Kidney (tissue), 14 donors: ENCODE results near the gene WDR45B. TPM values are rescaled to one million over a fixed set of nuclear protein-coding genes. Genes with fewer than 3 reads are reported as not detected.
A peak's percentile ranks its signal among the peaks of the same experiment; 100 is the strongest.

Experiments
- DNase-seq, 5 donors: peaks; one replicate each; pipeline ENCODE4 v3.0.0-alpha.2; 2013 to 2020
- FAIRE-seq: peaks from 2 replicates; lab custom pipeline; 2012; peaks lifted over from hg19 to GRCh38; lab: Jason Lieb, UNC
- H3K27ac ChIP-seq, 2 donors: one replicate each; pipeline ENCODE4 v1.7.0; 2013; ENCODE audit warnings: low read depth in 2 of 2, low read length in 2 of 2, inconsistent platforms in 1 of 2
- H3K27me3 ChIP-seq: one replicate; pipeline ENCODE4 v1.7.1; 2013; ENCODE audit warnings: low read length, inconsistent platforms; ENCODE audit not compliant: control insufficient read depth, insufficient read depth
- H3K36me3 ChIP-seq, 3 donors: one replicate each; pipeline versions ENCODE4 v1.7.0 to v1.7.1; 2013; ENCODE audit warnings: low read length in 3 of 3, control low read depth in 1 of 3, inconsistent platforms in 1 of 3; ENCODE audit not compliant: insufficient read depth in 3 of 3, control insufficient read depth in 2 of 3
- H3K4me1 ChIP-seq, 3 donors: one replicate each; pipeline versions ENCODE4 v1.7.0 to v1.7.1; 2013; ENCODE audit warnings: low read length in 3 of 3, inconsistent platforms in 1 of 3, low read depth in 1 of 3; ENCODE audit not compliant: control insufficient read depth in 2 of 3, insufficient read depth in 2 of 3
- H3K4me3 ChIP-seq, 3 donors: one replicate each; pipeline versions ENCODE4 v1.7.0 to v1.8.1; 2013; ENCODE audit warnings: low read length in 3 of 3, control low read depth in 1 of 3, inconsistent platforms in 1 of 3
- H3K9ac ChIP-seq, 3 donors: one replicate each; pipeline versions ENCODE4 v1.7.0 to v1.7.1; 2013; ENCODE audit warnings: low read length in 3 of 3, control low read depth in 1 of 3, inconsistent platforms in 1 of 3
- H3K9me3 ChIP-seq, 3 donors: one replicate each; pipeline versions ENCODE4 v1.7.0 to v1.7.1; 2013; ENCODE audit warnings: low read length in 3 of 3, control low read depth in 1 of 3, inconsistent platforms in 1 of 3; ENCODE audit not compliant: control insufficient read depth in 2 of 3, insufficient read depth in 1 of 3
- CTCF ChIP-seq: IDR thresholded peaks from 3 replicates; pipeline ENCODE4 v1.5.1; 2012; ENCODE audit warnings: mild to moderate bottlenecking, moderate library complexity, borderline replicate concordance; ENCODE audit not compliant: insufficient read depth; ENCODE audit errors: extremely low read depth
- intact Hi-C: fragments of 100-400 bp; cut with DNase I; formaldehyde crosslinking; loops from one replicate; pipeline ENCODE4 v1.11.1; 2022
- polyA plus RNA-seq: library from polyadenylated mRNA; stranded (reverse); fragments of 350-450 nt; fragmentation: Illumina TruSeq; extraction: RNeasy Lipid Tissue Mini Kit (QIAGEN cat#74804); gene quantifications from one replicate; pipeline ENCODE4 v1.2.3, GENCODE V29; 2014; ENCODE audit warnings: low read depth, low replicate concordance; ENCODE audit not compliant: insufficient read depth
- total RNA-seq: library from RNA; stranded (reverse); fragmentation: NEBNext Ultra II Directional; extraction: Animal tissue kit (Norgen Biotek cat#: 25700); gene quantifications from one replicate; pipeline ENCODE4 v1.2.1, GENCODE V29; 2021
- donor health status: control.
- donor health status: control.
- donor health status: control.
- donor health status: control.
- donor health status: control.
- donor health status: DM: yes; HTN: yes; CAD: no.
- donor health status: Normal renal cell carcinoma (clear cell type).

Gene WDR45B
- total and polyA plus RNA-seq, 2 donors from 2014 or later, result 64.7 to 65.4 TPM

DNA sequence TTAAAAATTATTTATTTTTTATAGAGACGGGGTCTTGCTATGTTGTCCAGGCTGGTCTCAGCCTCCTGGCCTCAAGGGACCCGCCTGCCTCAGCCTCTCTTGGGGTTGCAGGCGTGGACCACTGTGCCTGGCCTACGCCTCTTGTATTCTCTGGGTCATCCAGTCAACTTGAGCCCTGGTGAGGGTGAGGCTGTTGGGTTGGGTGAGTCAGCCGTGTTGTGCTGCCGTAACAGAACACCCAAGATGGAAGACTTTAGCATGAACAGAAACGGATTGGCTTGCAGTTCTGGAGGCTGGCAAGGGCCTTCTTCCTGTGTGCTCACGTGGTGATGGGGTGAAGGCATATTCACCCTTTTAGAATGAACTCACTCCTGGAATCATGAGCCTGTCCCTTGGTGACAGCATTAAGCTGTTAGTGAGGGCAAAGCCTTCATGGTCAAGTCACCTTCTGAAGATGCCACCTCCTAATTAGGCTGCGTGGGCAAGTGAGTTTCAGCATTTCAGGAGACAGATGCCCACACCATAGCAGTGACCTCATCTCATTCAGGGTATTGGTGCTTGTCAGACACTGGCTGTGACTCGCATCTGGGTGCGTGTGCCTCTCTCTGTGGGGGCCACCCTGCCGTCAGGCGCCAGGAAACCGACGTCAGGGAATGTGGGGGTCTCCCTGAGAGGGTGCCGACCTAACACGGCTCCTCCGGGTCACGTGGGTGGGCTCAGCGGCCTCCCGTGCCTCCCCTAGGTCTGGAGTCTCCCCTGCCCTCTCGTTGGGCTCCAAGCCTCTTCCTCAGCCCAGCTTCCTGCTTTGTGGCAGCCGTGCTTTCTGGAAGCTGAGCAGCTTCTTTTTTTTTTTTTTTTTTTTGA lies 49.8 kb downstream of the WDR45B start:
- TF ChIP-seq CTCF, result no peak
- DNase-seq, result peak in 1 of 5 donors; percentile 48
- intact Hi-C loops, result no loop called here
- Histone ChIP-seq H3K27ac (no peak overlapping the region), H3K27me3 (no peaks in the 10 kb centered on the region), H3K36me3 (peaks cover 4 to 23% (median 14%) of the 10 kb centered on the region in 3 donors), H3K4me1 (peaks cover 0 to 11% (median 7%) of the 10 kb centered on the region in 3 donors), H3K4me3 (no peak overlapping the region), H3K9ac (no peak overlapping the region), H3K9me3 (no peaks in the 10 kb centered on the region)
- no peak for FAIRE-seq

DNA sequence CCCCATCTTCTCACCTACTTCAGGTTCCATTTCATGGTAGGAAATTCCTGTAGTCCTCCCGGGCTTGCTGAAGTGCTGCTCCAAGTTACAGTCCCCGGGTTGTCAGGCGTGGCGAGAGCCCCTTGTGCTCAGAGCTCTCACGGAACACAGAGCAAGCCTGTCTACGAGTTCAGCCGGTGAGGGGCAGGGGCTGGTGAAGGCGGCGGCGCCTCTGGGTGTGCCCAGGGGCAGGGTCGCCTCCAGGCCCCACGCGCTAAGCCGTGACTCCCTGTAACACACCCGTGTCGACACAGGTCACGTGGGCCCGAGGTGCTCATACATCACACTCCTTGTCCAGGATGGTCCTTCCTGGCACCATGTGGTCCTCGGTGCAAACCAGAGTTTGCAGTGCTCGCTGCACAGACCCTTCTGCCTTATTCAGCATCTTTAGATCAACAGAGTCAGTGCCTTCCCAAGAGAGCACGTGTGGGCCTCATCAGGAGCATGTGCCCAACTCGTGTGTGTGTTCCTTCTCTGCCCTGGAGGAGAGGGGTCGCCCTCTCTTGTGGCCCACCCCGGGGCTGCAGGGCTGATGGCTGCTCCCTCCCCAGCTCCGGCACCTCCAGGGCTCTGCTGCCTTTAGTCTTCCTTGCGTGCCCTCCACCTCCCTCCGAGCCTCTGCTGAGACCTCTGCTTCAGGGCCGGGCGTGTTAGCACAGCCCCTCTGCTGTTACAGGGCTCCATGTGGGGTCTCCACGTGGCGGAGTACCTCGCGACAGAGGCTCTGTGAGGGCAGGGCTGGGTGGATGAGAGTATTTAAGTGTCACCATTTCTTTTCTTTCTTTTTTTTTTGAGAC lies 51.2 kb downstream of the WDR45B start:
- intact Hi-C loops, result no loop called here
- no peak overlapping the region for H3K9ac ChIP-seq
- no peaks in the 10 kb centered on the region for H3K9me3 ChIP-seq
- H3K36me3 ChIP-seq, result peaks cover 4 to 12% (median 10%) of the 10 kb centered on the region in 3 donors
- no peaks in the 10 kb centered on the region for H3K27me3 ChIP-seq
- FAIRE-seq (no peak), DNase-seq (peak in 1 of 5 donors; percentile 64)
- H3K27ac ChIP-seq, result no peak overlapping the region
- H3K4me3 ChIP-seq, result no peak overlapping the region
- TF ChIP-seq CTCF, result no peak
- peaks cover 0 to 13% (median 12%) of the 10 kb centered on the region in 3 donors for H3K4me1 ChIP-seq

DNA sequence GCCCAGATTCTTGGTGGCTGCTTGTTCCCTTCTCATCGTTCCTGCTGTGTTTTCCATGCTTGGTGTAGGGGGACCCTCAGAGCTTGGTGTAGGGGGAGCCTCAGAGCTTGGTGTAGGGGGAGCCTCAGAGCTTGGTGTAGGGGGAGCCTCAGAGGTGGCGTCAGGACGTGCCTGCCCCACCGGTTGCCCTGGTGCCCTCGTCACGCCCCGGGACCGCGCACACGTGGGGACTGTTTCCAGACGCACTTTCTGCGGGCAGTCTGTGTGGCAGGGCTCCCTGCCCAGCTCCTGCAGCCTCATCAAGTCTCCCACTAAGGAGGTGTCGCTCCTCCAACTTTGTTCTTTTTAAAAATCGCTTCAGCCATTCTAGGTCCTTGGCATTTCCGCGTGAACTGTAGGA lies 51.9 kb downstream of the WDR45B start:
- Histone ChIP-seq H3K27me3 (no peaks in the 10 kb centered on the region), H3K4me3 (no peak overlapping the region), H3K9me3 (no peaks in the 10 kb centered on the region), H3K4me1 (peaks cover 0 to 13% (median 12%) of the 10 kb centered on the region in 3 donors), H3K27ac (no peak overlapping the region), H3K36me3 (peaks cover 4 to 7% (median 4%) of the 10 kb centered on the region in 3 donors), H3K9ac (no peak overlapping the region)
- TF ChIP-seq CTCF, result no peak
- peak in 1 of 5 donors; percentile 74 for DNase-seq
- intact Hi-C loops, result no loop called here
- FAIRE-seq, result no peak
